Left hindlimb (tissue), 1 donor: ENCODE data around the gene PCBP4.

Experiments
- DNase-seq: peaks from one replicate; pipeline ENCODE4 v3.0.0-alpha.2; 2018

Gene PCBP4

DNA sequence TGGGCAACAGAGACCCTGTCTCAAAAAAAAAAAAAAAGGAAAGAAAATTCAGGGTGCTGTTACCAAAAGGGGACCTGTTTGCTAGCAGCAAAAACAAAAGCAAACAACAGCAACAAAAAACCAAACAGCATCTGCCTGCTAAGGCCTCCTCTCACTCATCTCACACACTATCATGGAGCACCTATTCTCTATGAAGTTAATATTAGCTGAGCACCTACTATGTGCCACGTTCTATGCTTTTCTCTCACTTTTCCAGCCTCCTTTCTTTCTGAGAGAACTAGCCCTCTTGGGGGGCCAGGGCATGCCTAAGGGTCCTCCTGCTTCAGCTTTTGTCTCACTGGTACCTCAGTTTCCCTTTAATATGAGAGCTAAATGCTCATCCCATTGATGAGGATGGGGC is 12.5 kb downstream of the PCBP4 start:
- no peak for DNase-seq

DNA sequence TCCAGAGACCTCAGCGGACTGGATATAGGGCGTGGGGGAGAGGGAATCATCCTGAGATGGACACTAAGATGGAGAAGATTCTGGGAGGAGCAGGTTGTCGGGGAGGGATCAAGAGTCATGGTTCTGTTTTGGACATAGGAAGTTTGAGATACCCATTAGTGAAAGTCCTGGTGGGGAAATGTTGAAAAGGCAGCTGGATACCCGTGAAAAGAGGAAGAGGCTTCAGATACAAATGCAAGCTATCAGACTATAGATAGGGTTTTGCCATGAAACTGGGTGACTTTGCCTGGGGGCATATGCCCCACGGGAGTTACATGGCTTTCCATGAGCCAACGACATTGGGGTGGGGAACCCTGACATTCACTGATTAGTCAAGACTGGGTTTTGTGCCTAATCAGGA is 13.1 kb downstream of the PCBP4 start:
- no peak for DNase-seq

DNA sequence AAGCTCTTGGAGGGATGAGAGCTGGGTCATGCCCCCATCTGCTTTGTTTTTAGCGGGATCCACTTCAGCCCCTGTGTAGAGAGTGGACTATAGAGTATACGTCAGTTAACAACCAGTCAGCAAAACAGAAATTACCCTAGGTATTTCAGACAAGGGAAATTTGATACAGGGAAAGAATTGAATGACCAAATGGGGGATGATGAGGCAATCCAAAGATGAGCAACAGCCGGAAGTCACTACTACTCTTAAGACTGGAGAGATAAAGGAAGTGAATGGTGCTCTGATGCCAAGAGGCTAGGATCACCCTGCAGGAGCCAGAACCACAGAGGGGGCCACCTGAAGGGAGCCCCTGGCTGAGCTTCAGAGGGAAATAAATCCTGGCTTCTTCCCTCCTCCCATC is 13.8 kb downstream of the PCBP4 start:
- DNase-seq: no peak

DNA sequence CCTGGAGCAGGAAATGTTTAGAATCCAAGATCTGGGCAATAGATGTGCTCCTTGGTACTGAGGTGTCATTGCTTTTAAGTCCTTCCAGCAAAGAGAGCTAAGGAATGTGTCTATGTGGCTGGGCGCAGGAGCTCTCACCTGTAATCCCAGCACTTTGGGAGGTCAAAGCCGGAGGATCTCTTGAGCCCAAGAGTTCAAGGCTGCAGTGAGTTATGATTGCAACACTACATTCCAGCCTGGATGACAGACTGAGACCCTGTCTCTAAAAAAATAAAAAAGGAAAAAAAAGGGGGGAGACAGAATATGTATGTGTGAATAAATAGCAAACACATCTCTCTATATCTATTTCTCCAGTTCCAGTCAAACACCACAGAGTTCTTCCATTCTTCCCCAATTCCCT is 16.4 kb downstream of the PCBP4 start:
- DNase-seq: no peak

DNA sequence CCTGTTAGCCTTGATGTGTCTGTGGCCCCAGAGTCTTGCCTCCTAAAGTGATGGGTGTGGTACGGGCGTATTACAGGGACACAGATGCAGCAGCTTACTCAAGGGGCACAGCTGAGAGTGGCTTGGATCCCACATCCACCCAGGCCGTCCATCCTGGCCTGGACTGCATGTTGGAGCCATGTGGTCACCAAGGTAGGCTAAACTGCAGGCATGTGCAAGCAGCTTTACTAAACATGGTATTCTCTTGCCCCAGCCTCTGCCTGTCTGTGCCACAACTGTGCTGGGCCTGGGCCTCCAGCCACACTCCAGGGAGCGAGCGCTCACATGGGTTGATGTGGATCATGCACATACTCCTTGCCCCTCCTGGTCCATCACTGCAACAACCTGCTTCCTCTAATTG is 18.1 kb downstream of the PCBP4 start:
- DNase-seq: no peak

DNA sequence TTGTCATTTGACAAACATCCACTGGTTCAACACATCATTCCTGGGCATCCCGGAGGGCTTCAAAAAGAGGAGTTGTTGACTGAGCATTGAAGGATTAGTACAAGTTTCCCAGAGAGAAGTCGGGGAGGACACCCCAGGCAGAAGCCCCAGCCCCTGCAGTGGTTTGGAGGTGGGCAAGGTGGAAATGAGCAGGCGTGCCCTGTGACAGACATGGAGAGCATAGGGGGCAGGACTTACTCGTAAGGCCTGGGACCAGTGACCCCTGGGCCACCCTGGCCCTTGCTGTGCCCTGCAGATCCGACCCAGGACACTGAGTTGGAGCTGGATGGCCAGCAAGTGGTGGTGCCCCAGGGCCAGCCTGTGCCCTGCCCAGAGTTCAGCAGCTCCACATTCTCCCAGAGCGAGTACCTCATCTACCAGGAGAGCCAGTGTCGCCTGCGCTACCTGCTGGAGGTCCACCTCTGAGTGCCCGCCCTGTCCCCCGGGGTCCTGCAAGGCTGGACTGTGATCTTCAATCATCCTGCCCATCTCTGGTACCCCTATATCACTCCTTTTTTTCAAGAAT is 19.2 kb downstream of the PCBP4 start:
- no peak for DNase-seq

DNA sequence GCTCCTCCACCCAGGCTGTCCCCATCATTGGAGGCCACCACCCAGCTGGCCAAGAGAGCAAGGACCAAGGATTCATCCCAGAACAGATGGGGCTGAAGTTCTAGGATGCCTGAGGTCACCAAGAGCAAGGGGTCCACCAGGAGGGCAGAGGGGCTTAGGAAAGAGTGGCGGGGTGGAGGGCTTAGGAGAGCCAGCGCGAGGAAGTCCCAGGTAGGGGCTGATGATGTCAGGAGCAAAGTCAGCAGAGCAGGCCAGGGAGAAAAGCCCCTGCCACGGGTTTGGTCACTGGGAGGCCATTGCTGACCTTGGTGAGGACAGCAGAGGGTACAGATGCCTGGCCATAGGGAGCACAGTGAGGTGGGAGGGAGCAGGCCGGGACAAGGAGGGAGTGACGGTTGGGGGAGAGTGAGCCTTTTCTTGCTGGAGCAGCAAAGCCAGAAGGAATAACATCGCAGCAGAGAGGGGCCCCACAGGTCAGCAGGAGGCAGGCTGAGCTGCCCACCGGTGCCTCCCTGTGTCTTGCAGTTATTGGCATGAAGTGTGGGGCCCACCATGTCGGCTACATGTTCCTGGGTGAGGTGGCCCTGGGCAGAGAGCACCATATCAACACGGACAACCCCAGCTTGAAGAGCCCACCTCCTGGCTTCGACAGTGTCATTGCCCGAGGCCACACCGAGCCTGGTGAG is 19.9 kb downstream of the PCBP4 start:
- DNase-seq: no peak

DNA sequence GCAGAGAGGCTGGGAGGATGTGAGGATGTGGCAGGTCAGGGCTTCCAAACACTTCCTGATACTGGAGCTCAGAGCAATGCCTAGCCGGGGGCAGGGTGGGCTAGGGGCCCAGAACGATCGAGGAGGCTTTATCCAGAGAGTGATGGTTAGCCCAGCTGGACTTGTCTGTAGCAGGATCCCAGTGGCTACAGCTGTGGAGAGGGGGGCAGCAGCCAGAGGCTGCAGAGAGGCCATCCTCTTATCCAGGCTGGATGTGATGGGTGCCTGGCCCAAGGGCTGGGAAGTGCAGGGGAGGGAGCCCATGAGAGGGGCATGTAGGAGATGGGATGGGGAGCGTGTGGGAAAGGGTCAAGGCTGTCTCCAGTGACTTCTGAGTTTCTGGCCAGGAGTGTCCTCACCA is 20.5 kb downstream of the PCBP4 start:
- DNase-seq: no peak

DNA sequence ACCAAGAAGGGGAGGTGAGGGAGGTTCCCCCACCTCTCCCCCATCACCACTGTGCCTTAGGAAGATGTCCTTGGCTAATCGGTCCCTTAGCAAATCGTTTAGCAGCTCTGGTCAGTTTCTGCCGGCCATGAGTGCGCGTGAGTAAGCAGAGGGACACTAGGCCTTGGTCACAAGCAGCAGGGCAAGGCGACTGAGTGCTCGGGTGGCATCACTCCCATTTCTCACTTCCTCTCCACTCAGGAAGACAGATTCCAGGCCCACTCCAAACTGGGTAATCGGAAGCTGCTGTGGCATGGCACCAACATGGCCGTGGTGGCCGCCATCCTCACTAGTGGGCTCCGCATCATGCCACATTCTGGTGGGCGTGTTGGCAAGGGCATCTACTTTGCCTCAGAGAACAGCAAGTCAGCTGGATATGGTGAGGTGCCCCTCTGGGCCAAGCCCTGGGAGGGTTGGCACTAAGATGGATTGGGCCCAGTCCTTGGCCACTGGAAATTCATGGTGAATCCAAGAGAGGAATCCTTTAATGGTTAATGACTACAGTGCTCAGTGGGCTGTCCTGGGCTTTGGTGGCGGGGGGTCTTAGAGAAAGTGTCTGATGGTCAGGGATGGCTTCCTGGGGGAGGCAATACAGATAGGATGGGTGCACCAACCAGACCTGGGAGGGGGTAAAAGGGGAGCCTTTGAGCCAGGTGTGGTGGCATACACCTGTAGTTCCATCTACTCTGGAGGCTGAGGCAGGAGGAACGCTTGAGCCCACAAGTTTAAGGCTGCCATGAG is 21.1 kb downstream of the PCBP4 start:
- peak; percentile 31 for DNase-seq

DNA sequence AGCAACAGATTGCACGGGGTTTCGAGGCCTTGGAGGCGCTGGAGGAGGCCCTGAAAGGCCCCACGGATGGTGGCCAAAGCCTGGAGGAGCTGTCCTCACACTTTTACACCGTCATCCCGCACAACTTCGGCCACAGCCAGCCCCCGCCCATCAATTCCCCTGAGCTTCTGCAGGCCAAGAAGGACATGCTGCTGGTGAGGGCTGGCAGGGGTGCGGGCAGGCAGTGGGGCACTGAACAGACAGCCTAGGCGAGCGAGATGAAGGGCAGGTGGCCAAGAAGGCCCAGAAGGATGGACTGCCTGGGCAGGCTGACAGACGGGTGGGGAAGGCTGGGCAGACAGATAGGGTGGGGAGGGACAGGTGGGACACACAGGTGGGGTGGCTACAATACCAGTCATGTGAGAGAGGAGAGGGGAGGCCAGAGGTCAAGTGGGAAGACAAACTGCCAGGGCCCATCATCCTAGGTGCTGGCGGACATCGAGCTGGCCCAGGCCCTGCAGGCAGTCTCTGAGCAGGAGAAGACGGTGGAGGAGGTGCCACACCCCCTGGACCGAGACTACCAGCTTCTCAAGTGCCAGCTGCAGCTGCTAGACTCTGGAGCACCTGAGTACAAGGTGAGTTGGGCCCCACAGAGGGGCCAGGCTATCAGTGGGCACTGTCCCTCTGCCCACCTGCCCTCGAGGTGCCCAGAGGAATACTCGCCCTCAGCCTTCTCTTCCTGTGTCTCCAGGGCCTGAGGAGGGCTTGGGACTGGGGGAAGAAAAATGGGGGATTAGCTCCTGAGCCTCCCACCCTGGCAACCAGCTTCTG is 22.0 kb downstream of the PCBP4 start:
- DNase-seq: no peak

DNA sequence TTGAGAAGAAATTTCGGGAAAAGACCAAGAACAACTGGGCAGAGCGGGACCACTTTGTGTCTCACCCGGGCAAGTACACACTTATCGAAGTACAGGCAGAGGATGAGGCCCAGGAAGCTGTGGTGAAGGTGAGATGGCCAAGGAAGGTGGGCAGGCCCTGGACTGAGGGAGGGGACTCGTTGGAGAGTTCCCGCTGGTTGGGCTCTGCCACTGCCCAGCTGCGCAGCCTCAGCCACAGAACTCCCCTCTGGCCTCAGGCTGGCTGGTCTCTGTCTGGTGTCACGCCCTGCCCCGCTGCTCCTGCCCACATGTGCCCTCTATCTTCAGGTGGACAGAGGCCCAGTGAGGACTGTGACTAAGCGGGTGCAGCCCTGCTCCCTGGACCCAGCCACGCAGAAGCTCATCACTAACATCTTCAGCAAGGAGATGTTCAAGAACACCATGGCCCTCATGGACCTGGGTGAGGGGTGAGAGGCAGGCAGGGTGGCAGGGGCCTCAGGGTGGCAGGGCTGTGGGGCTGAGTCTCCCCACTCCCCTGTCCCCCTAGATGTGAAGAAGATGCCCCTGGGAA is 22.7 kb downstream of the PCBP4 start:
- peak; percentile 32 for DNase-seq

DNA sequence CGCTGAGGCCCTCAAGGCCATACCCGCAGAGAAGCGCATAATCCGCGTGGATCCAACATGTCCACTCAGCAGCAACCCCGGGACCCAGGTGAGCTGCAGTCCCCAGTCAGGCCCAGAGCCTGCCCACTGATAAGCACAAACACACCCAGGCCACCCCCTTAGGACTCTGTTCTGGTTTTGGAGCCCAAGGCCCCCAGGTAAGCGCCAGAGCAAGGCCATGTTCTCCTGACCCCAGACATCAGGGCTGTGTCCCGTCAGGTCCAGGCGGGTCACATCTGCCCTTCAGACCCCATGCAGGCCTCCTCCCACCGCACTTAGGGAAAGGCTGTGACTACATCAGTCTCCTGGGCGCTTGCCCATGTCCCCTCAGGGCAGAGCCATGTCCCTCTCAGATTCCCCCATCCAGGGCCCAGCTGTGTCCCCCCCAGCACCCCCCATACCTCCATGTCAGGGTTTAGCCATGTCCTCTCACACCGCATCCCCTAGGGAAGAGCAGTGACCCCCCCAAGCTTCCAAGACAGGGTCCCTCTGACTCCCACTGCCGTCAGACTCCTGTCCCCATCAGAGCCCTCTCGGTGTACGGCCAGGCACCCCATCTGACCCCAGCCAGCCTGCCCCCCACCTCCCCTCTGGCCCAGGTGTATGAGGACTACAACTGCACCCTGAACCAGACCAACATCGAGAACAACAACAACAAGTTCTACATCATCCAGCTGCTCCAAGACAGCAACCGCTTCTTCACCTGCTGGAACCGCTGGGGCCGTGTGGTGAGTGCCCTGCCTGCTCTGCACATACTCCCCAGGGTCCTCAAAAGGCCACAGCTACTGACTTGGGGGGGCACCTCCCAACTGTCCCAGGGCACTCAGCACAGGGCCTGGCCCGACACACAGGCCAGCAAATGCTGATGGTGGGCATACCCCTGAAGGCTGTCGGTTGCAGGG is 23.5 kb downstream of the PCBP4 start:
- DNase-seq: peak; percentile 37

DNA sequence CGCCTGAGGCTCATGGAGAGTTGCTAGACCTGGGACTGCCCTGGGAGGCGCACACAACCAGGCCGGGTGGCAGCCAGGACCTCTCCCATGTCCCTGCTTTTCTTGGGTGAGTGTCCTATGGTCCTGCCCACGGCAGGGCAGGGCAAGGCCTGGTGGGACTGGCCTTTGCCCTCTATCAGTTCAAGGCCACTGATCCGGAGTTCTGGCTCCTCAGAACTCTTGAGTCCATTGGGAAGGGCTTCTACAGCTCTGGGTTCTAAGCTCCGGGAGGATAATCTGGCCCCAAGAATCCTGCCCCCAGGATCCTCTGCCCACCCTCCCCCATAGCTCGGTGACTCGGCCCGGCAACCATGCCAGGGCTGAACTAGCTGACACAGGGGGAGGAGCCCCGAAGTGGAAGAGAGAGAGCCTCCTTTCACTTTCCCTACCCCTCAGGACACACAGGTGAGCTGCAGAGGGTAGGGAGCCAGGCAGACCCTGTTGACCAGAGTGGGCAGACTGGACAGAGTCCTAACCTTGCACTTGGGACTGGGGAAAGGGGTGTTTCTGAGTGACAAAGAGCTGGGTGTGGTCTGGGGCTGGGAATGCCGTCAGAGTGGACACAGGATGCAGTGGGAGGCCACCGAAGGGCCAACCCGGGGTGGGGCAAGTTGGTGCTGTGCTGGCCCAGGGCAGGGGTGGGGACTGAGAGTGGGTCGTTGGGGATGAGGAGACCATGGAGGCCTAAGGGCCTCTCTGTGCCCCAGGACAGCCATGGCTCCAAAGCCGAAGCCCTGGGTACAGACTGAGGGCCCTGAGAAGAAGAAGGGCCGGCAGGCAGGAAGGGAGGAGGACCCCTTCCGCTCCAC is 24.4 kb downstream of the PCBP4 start:
- peak; percentile 51 for DNase-seq

DNA sequence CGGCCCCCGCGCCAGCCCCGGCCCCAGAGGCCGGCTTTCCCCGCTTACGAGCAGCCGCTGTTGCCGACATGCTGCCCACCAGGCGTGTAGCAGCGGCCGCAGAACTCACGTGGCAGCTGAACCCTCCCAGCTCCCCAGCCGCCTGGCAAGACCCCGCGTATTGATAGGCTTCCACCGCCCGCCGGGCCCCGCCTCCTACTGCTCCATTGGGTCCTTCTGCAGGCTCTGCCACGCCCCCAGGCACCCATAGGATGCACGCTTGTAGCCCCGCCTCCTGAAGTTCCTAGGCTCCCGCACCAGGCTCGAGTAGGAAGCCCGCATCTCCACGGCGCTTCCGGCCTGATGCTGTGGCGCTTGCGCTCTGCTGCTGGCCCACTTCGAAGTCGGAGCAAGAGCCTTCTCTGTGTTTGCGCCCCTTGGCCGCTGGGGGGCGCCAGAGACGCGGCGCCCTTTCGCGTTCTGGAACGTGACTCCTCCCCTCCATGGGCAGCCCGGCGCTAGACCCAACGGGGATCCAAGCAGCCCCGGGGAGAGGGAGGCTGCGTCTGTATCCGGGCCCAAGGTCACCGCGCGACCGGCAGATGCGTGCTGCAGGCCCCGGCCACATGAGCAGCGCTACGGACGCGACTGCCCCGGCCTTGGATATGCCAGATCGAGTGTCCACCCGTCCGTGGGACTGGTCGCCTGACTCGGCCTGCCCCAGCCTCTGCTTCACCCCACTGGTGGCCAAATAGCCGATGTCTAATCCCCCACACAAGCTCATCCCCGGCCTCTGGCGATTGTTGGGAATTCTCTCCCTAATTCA is 25.3 kb downstream of the PCBP4 start, which contains the start of the genes PARP3 and RRP9:
Gene PARP3 (plus strand): TSS at position 566 of the 805 bp plus-strand sequence. CDS start 993 bp downstream, outside the sequence.
Gene RRP9 (minus strand): TSS at position 107 of the 805 bp plus-strand sequence. CDS start 37 bp downstream, at position 70.
- DNase-seq: peak; percentile 100

DNA sequence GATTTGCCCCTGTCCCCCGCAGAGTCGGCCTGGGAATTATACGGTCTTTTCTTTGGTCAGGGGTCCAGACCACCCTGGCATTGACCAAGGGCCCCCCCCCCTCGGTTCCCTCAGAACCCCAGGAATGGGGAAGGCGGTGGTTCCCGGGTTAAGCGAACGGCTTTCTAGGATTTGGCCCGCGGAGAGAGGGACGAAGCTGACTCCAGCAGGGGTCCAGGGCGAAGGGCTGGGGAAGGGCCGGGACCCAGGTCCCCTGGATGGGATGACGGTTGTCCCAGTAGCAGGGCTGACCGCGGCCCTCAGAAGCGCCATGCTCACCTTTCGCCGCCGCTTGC is 25.8 kb downstream of the PCBP4 start:
- DNase-seq: no peak

DNA sequence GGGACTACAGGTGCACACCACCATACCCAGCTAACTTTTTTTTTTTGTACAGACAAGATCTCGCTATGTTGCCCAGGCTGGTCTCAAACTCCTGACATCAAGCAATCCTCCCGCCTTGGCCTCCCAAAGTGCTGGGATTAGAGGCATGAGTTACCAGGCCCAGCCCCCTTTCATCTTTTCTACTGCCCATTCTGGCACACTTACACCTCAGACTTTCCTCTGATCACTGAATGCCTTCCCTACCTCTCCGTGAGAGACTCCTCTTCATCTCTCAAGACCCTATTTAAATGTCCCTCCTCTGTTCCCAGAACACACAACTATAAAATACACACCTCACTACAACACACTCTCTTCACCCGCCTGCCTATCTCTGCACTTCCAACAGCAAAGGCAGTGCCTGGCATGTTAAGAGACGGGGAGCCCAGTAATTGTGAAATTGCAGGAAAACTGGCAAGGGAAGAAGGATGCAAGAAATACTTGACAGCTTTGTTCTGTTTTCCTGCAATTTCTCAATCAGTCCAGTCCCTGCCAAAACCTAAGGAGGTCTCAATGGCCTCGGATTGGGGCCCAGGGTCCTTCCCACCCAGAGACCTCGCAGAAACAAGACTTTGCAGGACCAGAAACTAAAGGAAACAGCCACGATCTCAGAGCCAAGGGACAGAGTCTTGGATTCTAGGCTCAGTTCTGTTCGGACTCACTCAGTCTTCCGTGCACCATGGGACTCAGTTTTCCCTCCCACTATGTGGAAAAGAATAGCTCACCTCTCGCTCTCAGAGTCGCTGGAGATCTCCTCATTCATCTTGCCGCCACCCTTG is 26.4 kb downstream of the PCBP4 start:
- no peak for DNase-seq

DNA sequence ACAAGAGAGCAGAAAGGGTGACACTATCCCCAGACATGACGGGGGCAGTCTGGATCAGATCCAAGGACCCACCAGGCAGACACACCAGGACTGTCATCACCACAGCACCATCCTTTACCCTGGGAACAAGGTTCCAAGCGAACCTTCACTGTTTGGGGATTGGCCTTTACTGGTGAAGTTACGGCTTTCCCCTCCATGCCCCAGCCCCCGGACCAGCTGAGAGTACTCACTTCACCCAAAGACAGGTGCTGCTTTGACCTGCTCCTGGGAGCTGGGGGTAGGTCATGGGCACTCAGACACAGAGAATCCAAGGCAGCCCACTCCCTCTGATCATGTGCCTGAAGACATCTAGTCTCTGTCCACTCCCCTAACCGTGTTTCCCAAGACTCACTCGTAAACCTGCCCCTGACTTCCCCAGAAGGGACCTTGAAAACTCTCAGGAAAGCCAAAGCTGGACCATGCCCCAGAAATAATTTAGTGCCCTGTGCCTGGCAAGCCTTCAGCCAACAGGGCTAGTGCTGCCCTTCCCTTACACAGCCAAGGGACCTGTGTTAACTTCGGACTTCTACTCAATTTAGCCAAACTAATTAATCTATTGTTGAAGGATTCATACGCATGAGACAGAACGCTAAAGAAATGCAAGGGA is 28.4 kb downstream of the PCBP4 start:
- no peak for DNase-seq
